GM12892 (cell line): ENCODE measurements around the gene DNAJA3.

Source experiments
- DNase-seq: peaks from one replicate; pipeline ENCODE4 v3.0.0; 2011; ENCODE audit not compliant: insufficient read length
- FAIRE-seq: peaks from 2 replicates; lab custom pipeline; 2011; peaks lifted over from hg19 to GRCh38; lab: Jason Lieb, UNC
- POLR2A ChIP-seq: IDR thresholded peaks from 2 replicates; pipeline ENCODE4 v1.6.1; 2011; ENCODE audit warnings: low read depth, low read length, control low read depth
- POLR2AphosphoS5 ChIP-seq: IDR thresholded peaks from 2 replicates; pipeline ENCODE4 v1.6.1; 2011; ENCODE audit warnings: low read depth, low read length, control low read depth
- TAF1 ChIP-seq: IDR thresholded peaks from 2 replicates; pipeline ENCODE4 v1.6.1; 2011; ENCODE audit warnings: low read depth, mild to moderate bottlenecking, control low read depth, low read length, borderline replicate concordance

The DNAJA3 gene

DNA sequence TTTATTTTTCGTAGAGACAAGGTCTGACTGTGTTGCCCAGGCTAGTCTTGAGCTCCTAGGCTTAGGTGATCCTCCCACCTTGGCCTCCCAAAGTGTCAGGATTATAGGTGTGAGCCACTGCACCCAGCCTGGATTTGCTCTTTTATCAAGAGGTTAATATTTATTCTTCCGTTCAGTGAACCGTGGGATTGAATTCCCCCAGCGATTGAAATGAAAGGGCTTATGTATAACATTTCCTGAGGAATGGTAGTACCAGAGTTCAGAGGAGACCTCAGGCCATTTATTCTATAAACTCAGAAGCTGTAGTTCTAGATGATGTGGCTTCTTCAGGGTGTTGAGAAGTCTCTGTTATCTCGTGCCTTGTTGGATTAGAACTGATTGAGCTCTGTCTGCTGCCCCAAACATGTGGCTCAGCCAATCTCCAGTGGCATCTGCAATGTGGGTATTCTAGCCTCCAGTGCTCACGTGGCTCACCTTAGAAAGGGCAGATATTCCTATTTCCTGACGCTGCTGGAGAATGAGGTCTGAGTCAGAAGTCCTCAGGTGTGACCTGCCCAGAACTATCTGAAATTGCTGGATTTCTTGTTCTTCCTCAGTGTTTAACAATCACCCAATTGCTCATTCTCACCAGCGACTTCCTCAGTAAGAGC is 73.0 kb downstream of the DNAJA3 start:
- DNase-seq (no peak), FAIRE-seq (no peak)
- no peak for TF ChIP-seq POLR2A
- TF ChIP-seq POLR2AphosphoS5 = no peak

DNA sequence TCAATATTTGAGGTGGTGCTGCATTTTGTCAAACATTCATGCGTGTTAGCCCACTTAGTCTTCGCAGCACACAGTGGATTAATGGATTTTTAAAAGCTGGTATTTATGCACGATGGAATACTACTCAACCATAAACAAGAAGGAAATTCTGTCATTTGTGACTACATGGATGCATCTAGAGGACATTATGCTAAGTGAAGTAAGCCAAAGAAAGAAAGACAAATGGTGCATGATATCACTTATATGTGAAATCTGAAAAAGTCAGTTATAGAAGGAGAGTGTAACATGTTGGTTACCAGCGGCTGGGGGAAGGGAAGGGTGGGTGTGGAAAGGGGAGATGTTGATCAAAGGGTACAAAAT is 73.5 kb downstream of the DNAJA3 start:
- no peak for FAIRE-seq
- no peak for TF ChIP-seq POLR2A
- TF ChIP-seq POLR2AphosphoS5 = no peak
- no peak for TF ChIP-seq TAF1

DNA sequence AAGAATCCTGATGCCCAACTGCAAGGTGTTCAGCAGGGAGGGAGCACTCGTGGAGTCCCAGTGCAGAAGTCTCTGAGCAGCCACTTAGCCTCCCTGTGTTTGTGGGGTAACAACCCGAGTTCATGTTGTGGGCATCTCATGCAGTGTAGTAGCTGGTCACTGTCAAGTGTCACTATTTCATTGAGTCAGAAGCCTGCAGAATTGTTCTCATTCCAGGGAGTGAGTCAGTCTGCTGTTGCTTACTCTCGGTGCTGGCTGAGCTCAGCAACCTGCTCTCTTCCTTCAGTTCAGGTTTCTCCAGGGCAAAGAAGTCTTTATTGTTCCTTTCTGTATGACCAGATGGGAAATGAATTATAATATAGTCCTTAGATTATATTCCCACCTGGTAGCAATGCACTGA is 74.6 kb downstream of the DNAJA3 start:
- no peak for DNase-seq
- no peak for FAIRE-seq
- no peak for TF ChIP-seq POLR2AphosphoS5
- no peak for TF ChIP-seq TAF1
- no peak for TF ChIP-seq POLR2A

More for the DNA sequence above, 73.5 kb downstream of the DNAJA3 start:
- no peak for DNase-seq

DNA sequence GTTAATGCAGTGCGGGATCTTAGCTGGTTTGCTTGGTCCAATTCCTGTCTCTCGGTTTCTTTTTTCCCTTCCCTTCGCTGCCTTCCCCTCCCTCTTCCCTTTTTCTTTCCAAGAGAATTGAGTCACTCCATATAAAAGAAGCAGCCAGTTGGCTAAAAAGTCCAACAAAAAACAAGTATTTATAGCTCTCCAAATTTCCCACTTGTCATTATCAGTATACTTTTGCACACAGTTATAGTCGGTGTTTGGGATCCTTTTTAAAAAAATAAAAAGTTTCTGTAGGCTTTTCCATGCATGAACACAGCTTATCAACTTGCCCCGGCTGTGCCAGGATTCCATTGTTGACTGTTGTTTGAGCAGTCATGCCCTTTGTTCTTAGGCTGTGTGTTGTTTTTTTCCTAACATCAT is 75.4 kb downstream of the DNAJA3 start:
- TF ChIP-seq TAF1 = no peak
- TF ChIP-seq POLR2AphosphoS5 = no peak
- TF ChIP-seq POLR2A = no peak
- FAIRE-seq = no peak
- DNase-seq = no peak

DNA sequence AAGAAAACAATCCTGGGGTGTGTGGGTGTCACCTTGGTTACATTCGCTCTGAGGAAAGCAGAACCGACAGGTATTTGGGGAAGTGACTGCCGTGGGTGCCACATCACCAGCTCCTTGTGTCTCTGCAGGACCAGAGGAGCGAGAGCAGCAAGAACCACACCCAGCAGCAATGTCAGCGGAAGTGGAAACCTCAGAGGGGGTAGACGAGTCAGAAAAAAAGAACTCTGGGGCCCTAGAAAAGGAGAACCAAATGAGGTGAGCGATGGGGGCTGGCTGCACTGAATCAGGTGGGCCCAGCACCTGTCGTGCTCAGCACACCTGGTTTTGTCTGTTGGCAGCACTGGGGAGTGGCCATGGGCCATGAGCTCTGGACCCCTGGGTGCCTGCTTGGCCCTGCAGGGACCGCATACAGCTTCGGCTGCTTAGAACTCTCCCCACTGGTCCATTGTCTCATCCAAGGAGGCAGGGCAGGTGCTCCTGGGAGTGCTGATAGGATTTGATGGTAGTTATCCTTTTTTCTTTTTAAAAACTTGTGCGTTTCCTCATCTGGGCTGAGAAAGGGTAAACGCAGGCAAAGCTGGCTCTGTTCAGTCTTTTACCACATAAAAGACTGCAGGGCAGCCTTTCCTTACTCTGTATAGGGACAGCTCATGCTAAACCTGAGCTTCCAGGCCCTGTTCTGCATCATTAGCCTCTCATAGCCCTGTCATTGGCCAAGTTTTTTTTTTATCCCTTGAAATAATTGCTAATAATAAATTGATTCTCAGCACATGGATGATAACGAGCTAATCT is 79.9 kb downstream of the DNAJA3 start:
- FAIRE-seq = peak; percentile 85
- TF ChIP-seq POLR2A = no peak
- no peak for TF ChIP-seq TAF1
- TF ChIP-seq POLR2AphosphoS5 = no peak
- peak; percentile 72 for DNase-seq
